Chondrocyte (in vitro differentiated cells): ENCODE data around the gene ELOVL5. TPM values are rescaled to one million over a fixed set of nuclear protein-coding genes. Genes with fewer than 3 reads are reported as not detected.

Experiments used
- DNase-seq: peaks from one replicate; pipeline ENCODE4 v3.0.0; 2021; ENCODE audit warnings: mixed read lengths, low spot score
- H3K27ac Mint-ChIP-seq: one replicate; pipeline ENCODE4 v1.8.0; 2021; ENCODE audit warnings: mild to moderate bottlenecking, moderate library complexity, mixed read lengths; ENCODE audit not compliant: unreplicated experiment
- H3K27me3 Mint-ChIP-seq: 2 replicates; pipeline ENCODE4 v1.8.0; 2021; ENCODE audit warnings: low read depth, mixed read lengths
- H3K36me3 Mint-ChIP-seq: 2 replicates; pipeline ENCODE4 v1.8.0; 2021; ENCODE audit warnings: low read depth, mixed read lengths
- H3K4me1 Mint-ChIP-seq: 2 replicates; pipeline ENCODE4 v1.8.0; 2021; ENCODE audit warnings: low read depth, mild to moderate bottlenecking, mixed read lengths
- H3K4me3 Mint-ChIP-seq: one replicate; pipeline ENCODE4 v1.8.0; 2021; ENCODE audit warnings: mild to moderate bottlenecking, moderate library complexity, mixed read lengths; ENCODE audit not compliant: unreplicated experiment
- H3K9me3 Mint-ChIP-seq: 2 replicates; pipeline ENCODE4 v1.8.0; 2021; ENCODE audit warnings: low read depth, mixed read lengths
- CTCF ChIP-seq: fragments of 200-600 bp; sonication (generic); IDR thresholded peaks from 2 replicates; pipeline ENCODE4 v1.5.0; 2021; ENCODE audit warnings: antibody characterized with exemption, mild to moderate bottlenecking, moderate library complexity
- microRNA-seq: library from miRNA; unstranded; fragments of <30 nt; microRNA quantifications from one replicate; pipeline ENCODE4 v1.2.0, GENCODE V29; 2020; ENCODE audit warnings: borderline number of aligned reads
- total RNA-seq: library from RNA; stranded (reverse); gene quantifications from 3 replicates; pipeline ENCODE4 v1.2.1, GENCODE V29; 2021

Gene ELOVL5
- total RNA-seq, 1 donor from 2014 or later, result 102 TPM

DNA sequence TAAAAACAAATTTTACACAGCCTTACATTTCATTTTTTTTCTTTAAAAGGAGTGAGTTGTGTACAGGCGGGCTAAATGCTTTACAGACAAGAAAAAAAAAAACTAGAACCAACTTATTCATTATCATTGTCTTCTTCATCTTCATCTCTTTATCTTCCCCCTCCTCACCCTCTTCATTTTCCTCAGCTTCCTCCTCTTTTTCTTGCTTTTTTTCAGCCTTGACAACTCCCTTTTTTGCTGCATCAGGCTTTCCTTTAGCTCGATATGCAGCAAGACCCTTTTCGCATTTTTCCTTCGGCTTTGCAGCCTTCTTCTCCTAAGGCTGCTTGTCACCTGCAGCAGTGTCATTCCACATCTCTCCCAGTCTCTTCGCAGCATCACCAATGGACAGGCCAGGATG lies 113.2 kb downstream of the ELOVL5 start:
- Mint-ChIP-seq H3K27ac (no peak overlapping the region), H3K36me3 (no peaks in the 10 kb centered on the region), H3K4me1 (no peaks in the 10 kb centered on the region), H3K27me3 (no peaks in the 10 kb centered on the region), H3K9me3 (peaks cover 3% of the 10 kb centered on the region), H3K4me3 (no peak overlapping the region)
- DNase-seq, result no peak
- TF ChIP-seq CTCF, result no peak

DNA sequence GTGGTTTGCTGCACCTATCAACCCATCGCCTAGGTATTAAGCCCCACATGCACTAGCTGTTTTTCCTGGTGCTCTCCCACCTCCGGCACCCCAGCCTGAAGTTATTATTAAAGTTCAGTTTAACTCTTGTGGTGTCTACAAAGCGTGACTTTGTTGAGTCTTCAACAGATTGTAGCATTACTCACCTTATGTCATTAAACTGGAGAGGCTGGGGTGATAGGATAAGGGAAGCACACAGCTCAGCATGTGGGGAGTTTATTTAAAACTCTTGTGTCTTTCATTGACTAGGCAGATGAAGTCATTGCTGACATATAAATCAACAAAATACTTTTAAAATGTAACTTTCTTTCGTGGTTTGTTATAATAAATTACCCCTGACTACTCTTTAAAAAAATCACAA lies 115.4 kb downstream of the ELOVL5 start:
- H3K4me1 Mint-ChIP-seq, result no peaks in the 10 kb centered on the region
- no peak for DNase-seq
- H3K4me3 Mint-ChIP-seq, result no peak overlapping the region
- H3K27me3 Mint-ChIP-seq, result no peaks in the 10 kb centered on the region
- H3K9me3 Mint-ChIP-seq, result no peaks in the 10 kb centered on the region
- no peak overlapping the region for H3K27ac Mint-ChIP-seq
- TF ChIP-seq CTCF, result no peak
- no peaks in the 10 kb centered on the region for H3K36me3 Mint-ChIP-seq

DNA sequence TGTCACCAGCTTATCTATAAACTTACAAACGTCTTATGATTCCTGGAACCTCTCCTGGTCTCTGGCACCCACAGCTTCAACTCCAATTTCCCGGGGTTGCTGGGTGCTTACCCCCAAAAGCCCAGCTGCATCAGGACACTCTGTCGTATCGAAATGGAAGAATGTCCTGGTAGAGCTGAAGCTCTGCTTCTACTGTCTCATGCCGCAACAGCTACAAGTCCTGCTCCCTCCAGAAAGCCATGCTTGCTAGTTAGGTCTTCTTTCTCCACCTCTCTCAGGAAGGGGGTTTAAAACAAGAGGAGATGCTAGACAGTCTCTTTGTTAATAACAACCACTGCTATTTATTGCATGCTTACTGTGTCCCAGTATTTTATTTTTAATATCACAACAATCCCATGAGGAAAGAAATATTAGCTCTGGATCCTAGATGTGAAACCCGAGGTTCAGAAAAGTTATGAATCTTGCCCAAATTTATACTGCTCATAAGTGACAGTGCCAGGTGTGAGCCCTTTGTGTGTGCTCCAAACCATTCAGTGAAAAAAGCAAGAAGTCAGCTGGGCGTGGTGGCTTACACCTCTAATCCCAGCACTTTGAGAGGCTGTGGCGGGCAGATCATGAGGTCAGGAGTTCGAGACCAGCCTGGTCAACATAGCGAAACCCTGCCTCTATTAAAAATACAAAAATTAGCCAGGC lies 117.8 kb downstream of the ELOVL5 start:
- Mint-ChIP-seq H3K36me3 (no peaks in the 10 kb centered on the region), H3K9me3 (no peaks in the 10 kb centered on the region), H3K27me3 (no peaks in the 10 kb centered on the region), H3K27ac (no peak overlapping the region), H3K4me3 (no peak overlapping the region), H3K4me1 (no peaks in the 10 kb centered on the region)
- no peak for TF ChIP-seq CTCF
- no peak for DNase-seq

GRCh38 chr6:53227847-53228246 lies 120.9 kb downstream of the ELOVL5 start:
- no peak overlapping the region for H3K27ac Mint-ChIP-seq
- H3K27me3 Mint-ChIP-seq, result no peaks in the 10 kb centered on the region

GRCh38 chr6:53220605-53221004 lies 128.1 kb downstream of the ELOVL5 start:
- Mint-ChIP-seq H3K4me1 (no peaks in the 10 kb centered on the region), H3K36me3 (no peaks in the 10 kb centered on the region), H3K27me3 (no peaks in the 10 kb centered on the region), H3K27ac (no peak overlapping the region), H3K4me3 (no peak overlapping the region), H3K9me3 (peaks cover 2% of the 10 kb centered on the region)
- no peak for TF ChIP-seq CTCF
- no peak for DNase-seq

More at GRCh38 chr6:53227847-53228246, 120.9 kb downstream of the ELOVL5 start:
- H3K4me3 Mint-ChIP-seq, result no peak overlapping the region
- H3K9me3 Mint-ChIP-seq, result no peaks in the 10 kb centered on the region
- no peak for DNase-seq
- H3K4me1 Mint-ChIP-seq, result no peaks in the 10 kb centered on the region
- H3K36me3 Mint-ChIP-seq, result no peaks in the 10 kb centered on the region
- no peak for TF ChIP-seq CTCF

Small RNA genes within 50 kb of the gene (microRNA-seq; reads per million reads assigned to microRNA genes)
- not detected for gene MIR5685

Other genes starting within 250 kb of the ELOVL5 start
- gene GCM1, start 200.1 kb downstream of the ELOVL5 start, total RNA-seq, result not detected in 3 replicates
- gene GCLC, start 196.2 kb upstream of the ELOVL5 start, total RNA-seq, result 35.2 to 39.0 TPM (median 37.1 TPM) in 3 replicates